ENCODE measurements around the gene AANAT.

Gene AANAT

DNA sequence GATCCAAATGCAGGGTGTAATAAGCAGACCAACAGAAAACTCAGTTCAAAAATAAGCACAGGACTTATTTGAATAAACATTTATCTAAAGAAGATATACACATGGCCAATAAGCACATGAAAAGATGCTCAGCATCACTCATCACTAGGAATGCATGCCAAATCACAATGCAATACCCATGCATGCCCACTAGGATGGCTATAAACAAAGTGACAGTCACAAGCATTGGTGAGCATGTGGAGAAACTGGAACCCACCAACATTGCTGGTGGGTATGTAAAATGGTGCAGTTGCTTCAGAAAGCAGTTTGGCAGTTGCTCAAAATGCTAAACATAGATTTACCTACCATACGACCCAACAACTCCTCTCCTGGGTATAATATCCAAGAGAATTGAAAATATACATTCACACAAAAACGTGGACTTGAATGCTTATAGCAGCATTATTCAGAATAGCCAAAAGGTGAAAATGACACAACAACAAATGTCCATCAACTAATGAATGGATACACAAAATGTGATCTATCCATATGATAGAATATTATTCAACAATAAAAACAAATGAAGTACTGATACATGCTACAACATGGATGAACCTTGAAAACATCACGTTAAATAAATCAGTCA is 34.6 kb upstream of the AANAT start:
- peak; percentile 91 for ATAC-seq
- TF ChIP-seq CSDC2 (CRISPR knock-in tag; IDR thresholded peaks at IDR 0.05) (no peak), PPARA (CRISPR knock-in tag; IDR thresholded peaks at IDR 0.05; ENCODE audit: borderline replicate concordance) (no peak), TCF4 (CRISPR knock-in tag; IDR thresholded peaks at IDR 0.05; ENCODE audit: borderline replicate concordance) (no peak), GLIS3 (CRISPR knock-in tag; IDR thresholded peaks at IDR 0.05) (no peak), ZC3H10 (CRISPR knock-in tag; IDR thresholded peaks at IDR 0.05) (no peak), RARB (CRISPR knock-in tag; IDR thresholded peaks at IDR 0.05) (no peak), ESRRG (CRISPR knock-in tag; IDR thresholded peaks at IDR 0.05) (no peak), TOX (CRISPR knock-in tag; IDR thresholded peaks at IDR 0.05; ENCODE audit: borderline replicate concordance) (no peak), ZNF70 (CRISPR knock-in tag; IDR thresholded peaks at IDR 0.05) (no peak), ZNF8 (CRISPR knock-in tag; IDR thresholded peaks at IDR 0.05) (no peak), SNAI2 (CRISPR knock-in tag; IDR thresholded peaks at IDR 0.05) (no peak)
- TF ChIP-seq, protein P1, sequence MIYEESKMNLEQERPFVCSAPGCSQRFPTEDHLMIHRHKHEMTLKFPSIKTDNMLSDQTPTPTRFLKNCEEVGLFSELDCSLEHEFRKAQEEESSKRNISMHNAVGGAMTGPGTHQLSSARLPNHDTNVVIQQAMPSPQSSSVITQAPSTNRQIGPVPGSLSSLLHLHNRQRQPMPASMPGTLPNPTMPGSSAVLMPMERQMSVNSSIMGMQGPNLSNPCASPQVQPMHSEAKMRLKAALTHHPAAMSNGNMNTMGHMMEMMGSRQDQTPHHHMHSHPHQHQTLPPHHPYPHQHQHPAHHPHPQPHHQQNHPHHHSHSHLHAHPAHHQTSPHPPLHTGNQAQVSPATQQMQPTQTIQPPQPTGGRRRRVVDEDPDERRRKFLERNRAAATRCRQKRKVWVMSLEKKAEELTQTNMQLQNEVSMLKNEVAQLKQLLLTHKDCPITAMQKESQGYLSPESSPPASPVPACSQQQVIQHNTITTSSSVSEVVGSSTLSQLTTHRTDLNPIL (CRISPR knock-in tag; IDR thresholded peaks at IDR 0.05; ENCODE audit: low read depth): no peak

DNA sequence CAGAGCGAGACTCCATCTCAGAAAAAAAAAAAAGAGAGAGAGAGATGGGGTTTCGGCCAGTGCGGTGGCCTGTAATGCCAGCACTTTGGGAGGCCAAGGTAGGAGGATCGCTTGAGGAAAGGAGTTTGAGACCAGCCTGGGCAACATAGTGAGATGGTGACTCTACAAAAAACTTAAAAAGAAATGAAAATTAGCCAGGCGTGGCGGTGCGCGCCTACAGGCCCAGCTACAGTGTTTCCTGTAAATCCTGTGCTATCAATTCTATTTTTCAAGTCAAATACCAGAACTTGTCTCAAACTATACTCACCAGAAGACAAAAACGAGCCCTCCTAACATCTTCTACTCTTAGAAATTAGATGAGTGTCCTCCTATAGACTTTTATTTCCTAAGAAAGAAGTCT is 33.7 kb upstream of the AANAT start:
- ATAC-seq: no peak
- TF ChIP-seq PPARA (CRISPR knock-in tag; IDR thresholded peaks at IDR 0.05; ENCODE audit: borderline replicate concordance): no peak
- no peak for TF ChIP-seq TCF4 (CRISPR knock-in tag; IDR thresholded peaks at IDR 0.05; ENCODE audit: borderline replicate concordance)
- TF ChIP-seq, protein P1 (CRISPR knock-in tag; IDR thresholded peaks at IDR 0.05; ENCODE audit: low read depth): no peak
- no peak for TF ChIP-seq RARB (CRISPR knock-in tag; IDR thresholded peaks at IDR 0.05)
- TF ChIP-seq, protein P2, sequence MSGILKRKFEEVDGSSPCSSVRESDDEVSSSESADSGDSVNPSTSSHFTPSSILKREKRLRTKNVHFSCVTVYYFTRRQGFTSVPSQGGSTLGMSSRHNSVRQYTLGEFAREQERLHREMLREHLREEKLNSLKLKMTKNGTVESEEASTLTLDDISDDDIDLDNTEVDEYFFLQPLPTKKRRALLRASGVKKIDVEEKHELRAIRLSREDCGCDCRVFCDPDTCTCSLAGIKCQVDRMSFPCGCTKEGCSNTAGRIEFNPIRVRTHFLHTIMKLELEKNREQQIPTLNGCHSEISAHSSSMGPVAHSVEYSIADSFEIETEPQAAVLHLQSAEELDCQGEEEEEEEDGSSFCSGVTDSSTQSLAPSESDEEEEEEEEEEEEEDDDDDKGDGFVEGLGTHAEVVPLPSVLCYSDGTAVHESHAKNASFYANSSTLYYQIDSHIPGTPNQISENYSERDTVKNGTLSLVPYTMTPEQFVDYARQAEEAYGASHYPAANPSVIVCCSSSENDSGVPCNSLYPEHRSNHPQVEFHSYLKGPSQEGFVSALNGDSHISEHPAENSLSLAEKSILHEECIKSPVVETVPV (CRISPR knock-in tag; IDR thresholded peaks at IDR 0.05): no peak
- TF ChIP-seq ZNF70 (CRISPR knock-in tag; IDR thresholded peaks at IDR 0.05): no peak
- no peak for TF ChIP-seq ARNTL (CRISPR knock-in tag; IDR thresholded peaks at IDR 0.05; ENCODE audit: borderline replicate concordance, low read depth)
- TF ChIP-seq ZNF565 (CRISPR knock-in tag; conservative IDR thresholded peaks at IDR 0.05; ENCODE audit: low read depth): no peak
- TF ChIP-seq, protein P3, sequence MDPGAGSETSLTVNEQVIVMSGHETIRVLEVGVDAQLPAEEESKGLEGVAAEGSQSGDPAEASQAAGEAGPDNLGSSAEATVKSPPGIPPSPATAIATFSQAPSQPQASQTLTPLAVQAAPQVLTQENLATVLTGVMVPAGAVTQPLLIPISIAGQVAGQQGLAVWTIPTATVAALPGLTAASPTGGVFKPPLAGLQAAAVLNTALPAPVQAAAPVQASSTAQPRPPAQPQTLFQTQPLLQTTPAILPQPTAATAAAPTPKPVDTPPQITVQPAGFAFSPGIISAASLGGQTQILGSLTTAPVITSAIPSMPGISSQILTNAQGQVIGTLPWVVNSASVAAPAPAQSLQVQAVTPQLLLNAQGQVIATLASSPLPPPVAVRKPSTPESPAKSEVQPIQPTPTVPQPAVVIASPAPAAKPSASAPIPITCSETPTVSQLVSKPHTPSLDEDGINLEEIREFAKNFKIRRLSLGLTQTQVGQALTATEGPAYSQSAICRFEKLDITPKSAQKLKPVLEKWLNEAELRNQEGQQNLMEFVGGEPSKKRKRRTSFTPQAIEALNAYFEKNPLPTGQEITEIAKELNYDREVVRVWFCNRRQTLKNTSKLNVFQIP (CRISPR knock-in tag; IDR thresholded peaks at IDR 0.05; ENCODE audit: borderline replicate concordance, low read depth): no peak

DNA sequence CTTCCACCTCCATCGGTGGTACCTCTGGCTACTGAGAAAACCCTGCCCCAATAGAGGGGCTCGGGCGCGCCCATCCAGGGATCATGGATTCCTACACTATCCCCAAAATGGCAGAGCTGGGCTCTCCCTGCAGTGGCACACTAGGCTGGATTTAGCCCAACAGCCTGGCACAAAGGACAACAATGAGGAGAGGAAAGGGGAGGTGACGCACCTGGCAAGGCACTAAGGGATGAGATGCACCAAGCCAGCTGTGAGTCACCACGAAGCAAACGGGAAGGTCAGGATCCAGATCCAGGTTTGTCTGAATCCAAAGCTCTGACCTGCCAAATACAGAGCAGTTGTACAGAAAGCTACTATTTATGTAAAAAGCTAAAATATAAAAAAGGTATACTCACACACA is 32.5 kb upstream of the AANAT start:
- ATAC-seq: no peak

More for the DNA sequence above, 32.5 kb upstream of the AANAT start:
- TF ChIP-seq GLIS3 (CRISPR knock-in tag; IDR thresholded peaks at IDR 0.05) (no peak), RARB (CRISPR knock-in tag; IDR thresholded peaks at IDR 0.05) (no peak), ZFP3 (CRISPR knock-in tag; IDR thresholded peaks at IDR 0.05) (no peak), ARNTL (CRISPR knock-in tag; IDR thresholded peaks at IDR 0.05; ENCODE audit: borderline replicate concordance, low read depth) (no peak), ZNF70 (CRISPR knock-in tag; IDR thresholded peaks at IDR 0.05) (no peak), ISL1 (CRISPR knock-in tag; IDR thresholded peaks at IDR 0.05) (no peak)
- TF ChIP-seq, protein P2 (CRISPR knock-in tag; IDR thresholded peaks at IDR 0.05): no peak
- TF ChIP-seq, protein P4, sequence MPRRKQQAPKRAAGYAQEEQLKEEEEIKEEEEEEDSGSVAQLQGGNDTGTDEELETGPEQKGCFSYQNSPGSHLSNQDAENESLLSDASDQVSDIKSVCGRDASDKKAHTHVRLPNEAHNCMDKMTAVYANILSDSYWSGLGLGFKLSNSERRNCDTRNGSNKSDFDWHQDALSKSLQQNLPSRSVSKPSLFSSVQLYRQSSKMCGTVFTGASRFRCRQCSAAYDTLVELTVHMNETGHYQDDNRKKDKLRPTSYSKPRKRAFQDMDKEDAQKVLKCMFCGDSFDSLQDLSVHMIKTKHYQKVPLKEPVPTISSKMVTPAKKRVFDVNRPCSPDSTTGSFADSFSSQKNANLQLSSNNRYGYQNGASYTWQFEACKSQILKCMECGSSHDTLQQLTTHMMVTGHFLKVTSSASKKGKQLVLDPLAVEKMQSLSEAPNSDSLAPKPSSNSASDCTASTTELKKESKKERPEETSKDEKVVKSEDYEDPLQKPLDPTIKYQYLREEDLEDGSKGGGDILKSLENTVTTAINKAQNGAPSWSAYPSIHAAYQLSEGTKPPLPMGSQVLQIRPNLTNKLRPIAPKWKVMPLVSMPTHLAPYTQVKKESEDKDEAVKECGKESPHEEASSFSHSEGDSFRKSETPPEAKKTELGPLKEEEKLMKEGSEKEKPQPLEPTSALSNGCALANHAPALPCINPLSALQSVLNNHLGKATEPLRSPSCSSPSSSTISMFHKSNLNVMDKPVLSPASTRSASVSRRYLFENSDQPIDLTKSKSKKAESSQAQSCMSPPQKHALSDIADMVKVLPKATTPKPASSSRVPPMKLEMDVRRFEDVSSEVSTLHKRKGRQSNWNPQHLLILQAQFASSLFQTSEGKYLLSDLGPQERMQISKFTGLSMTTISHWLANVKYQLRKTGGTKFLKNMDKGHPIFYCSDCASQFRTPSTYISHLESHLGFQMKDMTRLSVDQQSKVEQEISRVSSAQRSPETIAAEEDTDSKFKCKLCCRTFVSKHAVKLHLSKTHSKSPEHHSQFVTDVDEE (CRISPR knock-in tag; IDR thresholded peaks at IDR 0.05): no peak

All from SK-N-SH treated with all-trans-retinoic acid at 6 μM for 48 hours (cell line).